Lower leg skin (tissue), 3 donors: Measurements from ENCODE around the gene DMGDH.

Experiments used
- CTCF ChIP-seq, 3 donors: fragments of 450-650 bp; IDR thresholded peaks; one replicate each; pipeline ENCODE4 v1.5.1; 2016; ENCODE audit warnings: antibody characterized with exemption in 3 of 3, mild to moderate bottlenecking in 3 of 3, moderate library complexity in 2 of 3
- POLR2A ChIP-seq, 2 donors: fragments of 450-650 bp; IDR thresholded peaks; one replicate each; pipeline ENCODE4 v1.6.1; 2016 to 2017; ENCODE audit warnings: antibody characterized with exemption in 2 of 2, mild to moderate bottlenecking in 1 of 2, moderate library complexity in 1 of 2

DNA sequence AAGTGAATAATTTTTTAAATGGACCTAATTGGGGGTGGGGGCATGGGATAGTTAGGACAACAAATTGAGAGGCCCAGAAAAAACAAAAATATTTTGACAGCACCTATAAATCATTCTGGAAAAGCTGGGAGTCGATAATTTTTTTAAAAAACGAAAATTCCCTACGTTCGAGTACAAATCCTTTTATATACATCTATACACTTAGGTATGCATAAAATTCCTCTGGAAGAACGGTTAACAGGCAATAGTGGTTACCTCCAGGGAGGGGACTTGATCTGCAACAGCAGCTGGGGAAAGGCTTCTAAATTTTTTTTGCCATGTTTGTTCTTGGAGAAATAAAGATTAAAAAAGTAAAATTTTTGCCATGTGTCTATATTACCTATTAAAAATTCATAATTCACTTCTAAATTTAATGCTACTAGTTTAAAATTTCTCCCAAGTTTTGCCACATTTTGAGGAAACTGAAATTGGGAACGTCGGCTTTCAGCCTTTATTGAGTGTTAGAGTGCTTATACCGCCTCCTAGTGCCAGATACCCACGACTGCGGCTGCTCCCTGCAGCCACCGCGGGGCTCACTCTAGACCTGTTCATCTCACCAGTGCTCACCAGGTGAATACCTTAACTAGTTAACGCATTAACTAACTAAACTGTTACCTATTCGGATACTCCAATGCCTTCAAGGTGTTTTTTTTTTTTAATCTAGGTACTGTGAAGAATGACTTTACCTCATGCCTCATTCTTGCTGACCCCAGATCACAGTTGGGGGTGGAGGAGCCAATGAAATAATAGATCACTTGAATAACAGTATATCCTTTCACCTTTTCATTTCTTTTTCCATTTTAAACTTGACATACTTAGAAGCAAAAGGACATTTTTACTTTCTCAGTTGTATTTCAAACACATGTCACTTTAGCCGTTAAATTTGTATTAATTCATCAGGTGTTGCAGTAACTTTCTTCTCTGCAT lies 40.3 kb upstream of the DMGDH start:
- no peak for TF ChIP-seq CTCF (IDR thresholded peaks at IDR 0.05)
- TF ChIP-seq POLR2A (IDR thresholded peaks at IDR 0.05): no peak
